ENCODE results near the gene MAP3K8.

- TF ChIP-seq GATA3 (IDR thresholded peaks at IDR 0.05; ENCODE audit: low read depth, low read length) (no peak), GATA2 (IDR thresholded peaks at IDR 0.05; ENCODE audit: low read depth, low read length) (no peak)
These were observed 59.9 kb downstream of the MAP3K8 start for GRCh38 chr10:30493609-30494530.

All from SH-SY5Y (cell line).